Measurements from ENCODE around the gene PSMF1. TPM values are rescaled to one million over a fixed set of nuclear protein-coding genes. Genes with fewer than 3 reads are reported as not detected.

PSMF1 gene
- total and polyA plus RNA-seq, 9 of the 15 experiments (the other 6 are each of a cell fraction or from before 2014, with no cell fraction given) = 8.5 to 192 (median 33.2) TPM

DNA sequence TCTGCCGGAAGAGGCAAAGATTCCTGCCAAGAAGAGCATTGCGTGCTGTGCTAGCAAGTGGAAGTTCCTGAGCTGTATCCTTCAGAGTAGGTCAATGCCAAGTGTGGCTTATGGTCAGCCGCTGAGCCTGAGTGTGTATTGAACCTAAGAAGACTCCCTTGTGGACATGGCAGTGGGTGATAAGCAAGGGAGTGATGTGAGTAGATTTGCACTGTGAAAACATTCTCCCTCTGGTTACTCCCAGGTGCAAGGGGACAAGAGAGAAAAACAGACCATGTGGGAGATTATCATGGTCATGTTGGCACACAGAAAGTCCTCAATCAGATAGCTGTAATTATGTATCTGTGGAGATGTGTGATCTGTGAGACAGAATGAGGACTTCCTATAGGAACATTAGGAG, 72.4 kb downstream of the PSMF1 start:
- Histone ChIP-seq H3K9ac (ENCODE audit: insufficient read depth in 1 of 2, low read depth in 2 of 2, low read length in 2 of 2) (no peak overlapping the region; a peak in 1 of 4 replicates), H3K27ac (ENCODE audit: extremely low read depth, low read depth, low read length) (no peak overlapping the region; the same call in 2 of the 3 replicates), H3K4me1 (replicated peaks in 1 of 2; ENCODE audit: control insufficient read depth in 2 of 2, insufficient read depth in 2 of 2, low read length in 2 of 2) (peaks cover 47 to 48% of the 10 kb centered on the region in 2 experiments), H3K9me1 (ENCODE audit: control insufficient read depth, insufficient read depth, low read length) (peaks cover 4% of the 10 kb centered on the region), H3K4me3 (no peak overlapping the region), H3K27me3 (ENCODE audit: control insufficient read depth in 2 of 2, insufficient read depth in 2 of 2, low read length in 2 of 2) (no peaks in the 10 kb centered on the region), H2AFZ (ENCODE audit: low read depth, low read length) (peak overlapping the region; percentile 43; the same call in 1 of the 2 replicates), H3K36me3 (ENCODE audit: control insufficient read depth, insufficient read depth, low read length) (no peaks in the 10 kb centered on the region), H3K4me2 (ENCODE audit: insufficient read depth, low read length) (peak overlapping the region; percentile 42; the same call in 1 of the 2 replicates), H4K20me1 (replicated peaks; ENCODE audit: control insufficient read depth, insufficient read depth, low read length) (no peaks in the 10 kb centered on the region), H3K79me2 (ENCODE audit: control insufficient read depth, insufficient read depth, low read length) (no peaks in the 10 kb centered on the region; the same call in 2 of the 3 replicates), H3K9me3 (replicated peaks; ENCODE audit: control insufficient read depth, insufficient read depth, low read depth, low read length) (no peaks in the 10 kb centered on the region)
- in situ Hi-C loops (cut with MboI) (loop anchor here (10.0 kb wide), 1 partner anchor 376 kb away; no protein-coding TSS in a partner anchor), intact Hi-C loops (cut with micrococcal nuclease) (no loop called here)
- WGBS (ENCODE audit: insufficient coverage, low coverage, missing lambda C conversion rate) = 0% methylated on average over 3 of the region's 3 CpGs
- ChIA-PET POLR2A (interaction anchor here (0.8 kb wide), 1 partner anchor 20 kb away, joined by 3 read pairs; no protein-coding TSS in a partner anchor), CTCF (ENCODE audit: low intra/inter-chr PET ratio) (no interaction called here)
- DNase-seq (ENCODE audit: extremely low read depth in 1 of 4, low spot score in 3 of 4) = peak in 3 of 4 experiments; percentile 22 to 70 (median 52)
- no TSS peak for BruUV-seq (replicated peaks)
- peak; percentile 94 for FAIRE-seq
- ATAC-seq = peak; percentile 46
- peak; percentile 46 to 65; a peak in 2 of 4 replicates for TF ChIP-seq KDM1A (IDR thresholded peaks at IDR 0.05)
- TF ChIP-seq CTBP1 (IDR thresholded peaks at IDR 0.05; ENCODE audit: borderline replicate concordance) = 0 out of 2 replicates have a peak, but pooled peaks have one; percentile 40
- peak; percentile 92 for TF ChIP-seq CBFA2T3 (IDR thresholded peaks at IDR 0.05)
- TF ChIP-seq ETV5 (CRISPR knock-in tag; IDR thresholded peaks at IDR 0.05; ENCODE audit: low read depth) = 0 out of 2 replicates have a peak, but pooled peaks have one; percentile 10
- TF ChIP-seq RBM15 (IDR thresholded peaks at IDR 0.05; ENCODE audit: insufficient read depth, low read length) = no peak
- TF ChIP-seq TEAD2 (tag; IDR thresholded peaks at IDR 0.05) = no peak
- TF ChIP-seq TCF3 (CRISPR knock-in tag; IDR thresholded peaks at IDR 0.05) = peak; percentile 88
- TF ChIP-seq HSF4 (CRISPR knock-in tag; IDR thresholded peaks at IDR 0.05; ENCODE audit: borderline replicate concordance) = no peak
- TF ChIP-seq FUS (optimal IDR thresholded peaks at IDR 0.05; ENCODE audit: low read depth, low read length) = no peak
- no peak for TF ChIP-seq L3MBTL2 (IDR thresholded peaks at IDR 0.05)
- TF ChIP-seq LARP7 (IDR thresholded peaks at IDR 0.05) = no peak
- TF ChIP-seq EP400 (IDR thresholded peaks at IDR 0.05) = no peak
- TF ChIP-seq SRF (CRISPR knock-in tag; IDR thresholded peaks at IDR 0.05) = no peak
- TF ChIP-seq YY1 (IDR thresholded peaks at IDR 0.05; ENCODE audit: borderline replicate concordance in 1 of 3, control insufficient read depth in 1 of 3, extremely low read depth in 1 of 3, insufficient read depth in 3 of 3, insufficient read length in 1 of 3, insufficient replicate concordance in 2 of 3, low read depth in 1 of 3, low read length in 2 of 3) = no peak
- TF ChIP-seq CHD2 (IDR thresholded peaks at IDR 0.05; ENCODE audit: low read depth, low read length) = no peak
- no peak for TF ChIP-seq MCM7 (IDR thresholded peaks at IDR 0.05)
- TF ChIP-seq ZNF586 (CRISPR knock-in tag; conservative IDR thresholded peaks at IDR 0.05) = no peak
- TF ChIP-seq RHOXF2B (CRISPR knock-in tag; conservative IDR thresholded peaks at IDR 0.05) = no peak
- TF ChIP-seq, protein P1, sequence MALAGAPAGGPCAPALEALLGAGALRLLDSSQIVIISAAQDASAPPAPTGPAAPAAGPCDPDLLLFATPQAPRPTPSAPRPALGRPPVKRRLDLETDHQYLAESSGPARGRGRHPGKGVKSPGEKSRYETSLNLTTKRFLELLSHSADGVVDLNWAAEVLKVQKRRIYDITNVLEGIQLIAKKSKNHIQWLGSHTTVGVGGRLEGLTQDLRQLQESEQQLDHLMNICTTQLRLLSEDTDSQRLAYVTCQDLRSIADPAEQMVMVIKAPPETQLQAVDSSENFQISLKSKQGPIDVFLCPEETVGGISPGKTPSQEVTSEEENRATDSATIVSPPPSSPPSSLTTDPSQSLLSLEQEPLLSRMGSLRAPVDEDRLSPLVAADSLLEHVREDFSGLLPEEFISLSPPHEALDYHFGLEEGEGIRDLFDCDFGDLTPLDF (CRISPR knock-in tag; IDR thresholded peaks at IDR 0.05) = no peak
- no peak for TF ChIP-seq ZNF347 (CRISPR knock-in tag; IDR thresholded peaks at IDR 0.05; ENCODE audit: low read depth)
- no peak for TF ChIP-seq PTBP1 (IDR thresholded peaks at IDR 0.05; ENCODE audit: low read depth, low read length)
- peak in 1 of 2 experiments; percentile 45; a peak in 1 of 4 replicates for TF ChIP-seq HDAC1 (IDR thresholded peaks at IDR 0.05)
- TF ChIP-seq, protein P2, sequence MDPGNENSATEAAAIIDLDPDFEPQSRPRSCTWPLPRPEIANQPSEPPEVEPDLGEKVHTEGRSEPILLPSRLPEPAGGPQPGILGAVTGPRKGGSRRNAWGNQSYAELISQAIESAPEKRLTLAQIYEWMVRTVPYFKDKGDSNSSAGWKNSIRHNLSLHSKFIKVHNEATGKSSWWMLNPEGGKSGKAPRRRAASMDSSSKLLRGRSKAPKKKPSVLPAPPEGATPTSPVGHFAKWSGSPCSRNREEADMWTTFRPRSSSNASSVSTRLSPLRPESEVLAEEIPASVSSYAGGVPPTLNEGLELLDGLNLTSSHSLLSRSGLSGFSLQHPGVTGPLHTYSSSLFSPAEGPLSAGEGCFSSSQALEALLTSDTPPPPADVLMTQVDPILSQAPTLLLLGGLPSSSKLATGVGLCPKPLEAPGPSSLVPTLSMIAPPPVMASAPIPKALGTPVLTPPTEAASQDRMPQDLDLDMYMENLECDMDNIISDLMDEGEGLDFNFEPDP (CRISPR knock-in tag; IDR thresholded peaks at IDR 0.05) = no peak
